GM06990 (cell line): ENCODE data around the gene DLX4.

ENCODE experiments used
- DNase-seq: peaks from one replicate; pipeline ENCODE4 v3.0.0-alpha.2; 2011; ENCODE audit not compliant: insufficient read length; ENCODE audit errors: extremely low read depth
- H3K27me3 ChIP-seq: replicated peaks from 2 replicates; pipeline ENCODE4 v1.6.0; 2011; ENCODE audit warnings: low read length; ENCODE audit not compliant: control insufficient read depth, insufficient read depth
- H3K36me3 ChIP-seq: 2 replicates; pipeline ENCODE4 v1.5.1; 2011; ENCODE audit warnings: low read length; ENCODE audit not compliant: control insufficient read depth, insufficient read depth
- H3K4me3 ChIP-seq: replicated peaks from 2 replicates; pipeline ENCODE4 v1.5.1; 2011; ENCODE audit warnings: low read depth, mild to moderate bottlenecking, control low read depth, low read length
- TF ChIP-seq, protein P1 (sequence below): IDR thresholded peaks from 2 replicates; pipeline ENCODE4 v1.5.1; 2011; ENCODE audit warnings: low read length, control low read depth, mild to moderate bottlenecking, inconsistent platforms; ENCODE audit not compliant: insufficient read depth, poor library complexity, severe bottlenecking

The DLX4 gene

DNA sequence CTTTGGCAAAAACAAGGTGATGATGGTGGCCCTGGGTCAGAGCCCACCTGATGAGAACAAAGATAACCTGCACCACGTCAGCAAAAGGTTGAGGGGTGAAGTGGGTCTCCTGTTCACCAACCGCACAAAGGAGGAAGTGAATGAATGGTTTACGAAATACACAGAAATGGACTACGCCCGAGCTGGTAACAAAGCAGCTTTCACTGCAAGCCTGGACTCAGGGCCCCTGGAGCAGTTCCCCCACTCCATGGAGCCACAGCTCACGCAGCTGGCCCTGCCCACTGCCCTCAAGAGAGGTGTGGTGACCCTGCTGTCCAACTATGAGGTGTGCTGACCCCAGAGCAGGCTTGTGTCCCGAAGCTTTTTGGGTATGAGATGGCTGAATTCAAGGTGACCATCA lies 29.7 kb upstream of the DLX4 start:
- H3K36me3 ChIP-seq: no peaks in the 10 kb centered on the region
- H3K4me3 ChIP-seq: no peak overlapping the region
- TF ChIP-seq, protein P1, sequence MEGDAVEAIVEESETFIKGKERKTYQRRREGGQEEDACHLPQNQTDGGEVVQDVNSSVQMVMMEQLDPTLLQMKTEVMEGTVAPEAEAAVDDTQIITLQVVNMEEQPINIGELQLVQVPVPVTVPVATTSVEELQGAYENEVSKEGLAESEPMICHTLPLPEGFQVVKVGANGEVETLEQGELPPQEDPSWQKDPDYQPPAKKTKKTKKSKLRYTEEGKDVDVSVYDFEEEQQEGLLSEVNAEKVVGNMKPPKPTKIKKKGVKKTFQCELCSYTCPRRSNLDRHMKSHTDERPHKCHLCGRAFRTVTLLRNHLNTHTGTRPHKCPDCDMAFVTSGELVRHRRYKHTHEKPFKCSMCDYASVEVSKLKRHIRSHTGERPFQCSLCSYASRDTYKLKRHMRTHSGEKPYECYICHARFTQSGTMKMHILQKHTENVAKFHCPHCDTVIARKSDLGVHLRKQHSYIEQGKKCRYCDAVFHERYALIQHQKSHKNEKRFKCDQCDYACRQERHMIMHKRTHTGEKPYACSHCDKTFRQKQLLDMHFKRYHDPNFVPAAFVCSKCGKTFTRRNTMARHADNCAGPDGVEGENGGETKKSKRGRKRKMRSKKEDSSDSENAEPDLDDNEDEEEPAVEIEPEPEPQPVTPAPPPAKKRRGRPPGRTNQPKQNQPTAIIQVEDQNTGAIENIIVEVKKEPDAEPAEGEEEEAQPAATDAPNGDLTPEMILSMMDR: no peak
- peaks cover 4% of the 10 kb centered on the region for H3K27me3 ChIP-seq
- DNase-seq: no peak

- TF ChIP-seq, protein P1: no peak
- no peaks in the 10 kb centered on the region for H3K36me3 ChIP-seq
- no peak overlapping the region for H3K4me3 ChIP-seq
- no peak for DNase-seq
- H3K27me3 ChIP-seq: peaks cover 4% of the 10 kb centered on the region
These were observed 27.6 kb upstream of the DLX4 start for GRCh38 chr17:49941427-49941826.

DNA sequence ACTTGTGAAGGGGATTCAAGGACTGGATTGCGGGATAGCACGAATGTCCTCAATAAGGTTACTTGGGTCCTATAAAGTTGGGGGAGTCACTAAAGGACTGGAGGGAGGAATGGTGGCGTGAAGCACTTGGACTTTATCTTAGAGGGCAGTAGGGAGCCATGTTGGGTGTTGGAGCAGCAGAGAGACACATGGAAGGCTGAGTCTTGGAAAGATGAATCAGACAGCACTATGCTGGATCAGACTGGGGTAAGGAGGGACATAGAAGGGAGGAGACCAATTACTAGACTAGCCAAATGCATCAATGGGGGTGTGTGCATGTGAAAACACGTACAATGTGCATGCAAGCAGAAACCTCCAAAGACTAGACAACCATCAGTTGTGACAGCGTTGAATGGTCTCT lies 26.0 kb upstream of the DLX4 start:
- DNase-seq: no peak
- TF ChIP-seq, protein P1: no peak
- peaks cover 6% of the 10 kb centered on the region for H3K27me3 ChIP-seq
- H3K36me3 ChIP-seq: no peaks in the 10 kb centered on the region
- H3K4me3 ChIP-seq: no peak overlapping the region

DNA sequence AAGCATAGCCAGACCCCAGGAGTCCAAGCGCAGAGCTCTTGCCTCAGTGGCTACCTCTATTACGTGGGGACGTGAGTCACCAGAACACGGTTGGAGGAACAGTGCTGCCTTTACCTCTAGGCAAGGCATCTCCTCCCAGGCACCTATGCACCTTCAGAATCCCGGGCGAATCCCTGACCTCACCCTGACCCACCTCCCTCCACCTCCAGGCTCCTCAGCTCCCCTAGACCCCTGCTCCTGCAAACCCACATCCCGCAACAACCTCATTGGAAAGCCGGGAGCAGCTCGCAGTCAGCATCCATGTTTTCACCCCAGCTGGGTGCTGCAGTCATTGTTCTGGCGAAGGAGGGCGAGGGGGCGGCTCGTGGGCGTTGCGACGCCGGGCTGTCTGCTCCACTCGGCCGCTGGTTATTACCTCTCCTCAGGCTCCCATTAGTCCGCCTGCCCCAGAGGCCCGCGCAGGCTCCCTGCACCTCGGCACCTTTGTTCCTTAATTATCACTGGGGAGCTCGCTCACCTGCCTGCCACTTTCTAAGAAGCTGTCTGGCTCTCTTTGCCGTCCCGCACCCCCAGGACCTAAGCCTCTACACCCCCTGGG lies 24.6 kb upstream of the DLX4 start:
- H3K36me3 ChIP-seq: no peaks in the 10 kb centered on the region
- TF ChIP-seq, protein P1: no peak
- DNase-seq: no peak
- H3K4me3 ChIP-seq: no peak overlapping the region
- peaks cover 9% of the 10 kb centered on the region for H3K27me3 ChIP-seq

GRCh38 chr17:49946208-49946607 lies 22.8 kb upstream of the DLX4 start:
- no peak overlapping the region for H3K4me3 ChIP-seq
- peaks cover 6% of the 10 kb centered on the region for H3K27me3 ChIP-seq
- TF ChIP-seq, protein P1: no peak
- no peak for DNase-seq
- no peaks in the 10 kb centered on the region for H3K36me3 ChIP-seq
